Stimulated activated CD8-positive, alpha-beta memory T cell treated with anti-CD3 and anti-CD28 coated beads, Interleukin-2, amount 100 ng/mL, for 48 hours (primary cell): ENCODE measurements around the gene SV2B.

Experiments used
- DNase-seq, 2 donors: peaks; one replicate each; pipeline ENCODE4 v3.0.0-alpha.2; 2020; ENCODE audit warnings: low read depth in 2 of 2

Gene SV2B

DNA sequence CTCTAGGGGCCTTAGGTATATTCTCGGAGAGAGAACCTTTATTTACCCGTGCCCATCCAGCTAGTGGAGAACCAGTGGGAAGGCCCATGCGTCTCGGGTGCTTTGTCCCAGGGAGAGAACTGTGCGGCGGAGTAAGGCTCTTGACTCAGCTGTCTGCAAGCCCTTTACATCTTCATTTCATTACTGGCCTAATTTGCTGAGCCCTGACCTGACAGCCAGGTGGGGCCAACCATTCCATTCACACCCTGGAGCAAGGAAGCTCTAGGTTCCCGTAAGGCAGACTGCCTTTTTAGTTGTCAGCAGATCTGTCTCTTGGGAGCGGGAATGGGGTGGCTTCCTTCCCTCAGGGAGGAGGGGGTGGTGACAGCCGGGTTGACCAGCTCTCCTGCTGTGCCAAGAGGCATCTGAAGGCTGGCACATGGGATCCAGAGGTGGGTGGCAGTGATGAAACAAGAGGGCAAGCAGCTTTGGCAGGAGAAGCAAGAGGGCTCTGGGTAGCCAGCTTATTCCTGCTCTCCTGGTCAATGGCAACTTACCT, 36.4 kb downstream of the SV2B start:
- DNase-seq = no peak

DNA sequence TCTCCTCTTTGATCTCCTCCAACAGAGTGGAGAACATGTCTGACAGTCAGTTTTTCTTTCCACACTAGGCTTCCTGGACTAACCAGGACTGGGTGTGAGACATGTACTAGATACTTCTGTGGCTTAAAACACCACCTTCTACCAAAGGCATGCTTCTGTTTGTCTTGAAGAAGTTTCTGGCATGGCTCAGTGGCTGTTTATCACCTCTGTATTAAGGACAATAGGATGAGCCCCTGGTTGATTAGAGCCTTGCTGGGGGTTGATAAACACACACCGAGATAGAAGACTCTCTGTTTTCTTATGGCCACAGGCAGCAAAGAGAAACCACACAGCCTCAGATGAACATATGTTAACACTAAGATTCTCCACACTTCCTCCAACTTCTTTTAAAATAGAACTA, 40.5 kb downstream of the SV2B start:
- no peak for DNase-seq

- DNase-seq = no peak
Measured at GRCh38 chr15:91141097-91141496, 41.0 kb downstream of the SV2B start.

DNA sequence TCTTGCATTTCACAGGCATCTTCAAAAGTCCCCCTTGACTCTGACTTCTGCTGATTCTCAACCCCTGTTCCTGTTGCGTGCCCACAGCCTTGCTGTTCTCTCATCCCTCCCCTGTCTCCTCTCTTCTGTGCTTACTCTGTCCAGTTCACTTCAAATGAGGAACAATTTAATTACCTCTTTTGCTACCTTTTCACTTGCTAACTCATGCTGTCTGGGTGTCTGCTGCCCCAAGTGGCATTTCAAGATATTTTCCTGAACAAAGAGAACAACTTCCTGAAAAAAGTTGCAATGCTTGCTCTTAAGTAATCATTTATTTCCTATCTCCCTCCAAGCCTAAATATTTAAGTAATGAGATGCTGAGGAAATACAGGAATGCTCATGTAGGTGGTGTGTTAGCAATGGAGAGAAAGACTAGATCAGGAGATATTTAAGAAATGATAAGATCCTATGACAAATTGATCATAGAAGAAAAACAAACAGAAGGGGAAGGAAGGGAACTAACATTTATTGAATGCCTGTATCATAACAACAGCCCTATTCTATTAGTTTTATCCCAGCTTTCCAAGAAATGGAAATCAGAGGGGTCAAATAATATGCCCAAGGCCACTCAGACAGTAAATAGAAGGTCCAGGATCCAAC, 42.2 kb downstream of the SV2B start:
- DNase-seq = no peak

DNA sequence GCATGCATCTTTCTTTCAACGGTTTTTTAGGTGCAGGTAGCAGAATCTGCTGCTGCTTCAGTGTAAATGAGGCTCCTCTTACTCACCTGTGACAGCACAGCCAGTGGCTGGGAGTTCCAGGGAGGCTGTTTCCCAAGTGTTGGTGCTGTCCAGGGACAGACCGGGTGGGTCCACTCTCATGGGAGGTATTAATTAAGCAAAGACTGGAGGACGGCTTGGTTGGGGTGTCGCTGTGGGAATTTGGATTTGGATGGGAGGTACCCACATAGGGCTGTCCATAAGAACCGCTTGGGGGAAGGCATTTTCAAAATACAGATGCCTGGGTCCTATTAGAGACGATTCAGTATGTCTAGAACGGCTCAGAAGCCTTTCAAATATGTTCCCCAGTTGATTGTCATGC, 42.9 kb downstream of the SV2B start:
- no peak for DNase-seq

DNA sequence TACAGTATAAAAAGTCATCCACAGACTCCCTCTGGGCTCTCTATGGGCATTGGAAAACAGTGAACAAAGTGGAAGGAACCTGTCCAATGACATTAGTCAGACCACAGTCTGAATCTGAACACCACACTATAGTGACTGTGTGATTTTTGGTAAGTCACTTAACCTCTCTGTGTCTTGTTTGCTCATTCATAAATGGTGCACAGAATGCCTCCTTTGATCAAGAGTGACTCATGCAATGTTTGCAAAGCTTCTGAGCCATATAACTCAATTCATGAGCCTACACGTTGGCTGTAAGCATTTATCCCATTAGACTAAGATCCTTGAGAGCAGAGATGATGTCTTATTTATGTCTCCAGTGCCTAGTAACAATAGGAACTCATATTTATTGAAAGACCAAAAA, 46.7 kb downstream of the SV2B start:
- DNase-seq = no peak

DNA sequence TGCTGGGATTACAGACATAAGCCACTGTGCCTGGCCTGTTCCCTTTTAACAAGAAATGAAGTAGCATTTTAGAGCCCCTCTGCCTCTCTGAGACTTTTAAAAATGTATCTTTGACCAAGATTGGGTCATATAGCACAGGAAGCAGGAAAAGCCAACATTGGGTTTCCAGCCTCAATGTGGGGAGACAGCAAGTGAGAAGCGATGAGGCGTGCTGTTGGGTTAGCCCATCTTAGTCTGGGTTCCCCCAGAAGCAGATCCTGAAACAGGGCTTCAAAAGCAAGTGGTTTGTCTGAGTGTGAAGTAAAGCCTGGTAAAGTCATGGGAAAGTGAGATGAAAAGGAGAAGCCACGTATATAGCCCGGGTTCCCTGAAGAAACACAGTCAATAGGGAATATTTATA, 48.2 kb downstream of the SV2B start:
- no peak for DNase-seq

DNA sequence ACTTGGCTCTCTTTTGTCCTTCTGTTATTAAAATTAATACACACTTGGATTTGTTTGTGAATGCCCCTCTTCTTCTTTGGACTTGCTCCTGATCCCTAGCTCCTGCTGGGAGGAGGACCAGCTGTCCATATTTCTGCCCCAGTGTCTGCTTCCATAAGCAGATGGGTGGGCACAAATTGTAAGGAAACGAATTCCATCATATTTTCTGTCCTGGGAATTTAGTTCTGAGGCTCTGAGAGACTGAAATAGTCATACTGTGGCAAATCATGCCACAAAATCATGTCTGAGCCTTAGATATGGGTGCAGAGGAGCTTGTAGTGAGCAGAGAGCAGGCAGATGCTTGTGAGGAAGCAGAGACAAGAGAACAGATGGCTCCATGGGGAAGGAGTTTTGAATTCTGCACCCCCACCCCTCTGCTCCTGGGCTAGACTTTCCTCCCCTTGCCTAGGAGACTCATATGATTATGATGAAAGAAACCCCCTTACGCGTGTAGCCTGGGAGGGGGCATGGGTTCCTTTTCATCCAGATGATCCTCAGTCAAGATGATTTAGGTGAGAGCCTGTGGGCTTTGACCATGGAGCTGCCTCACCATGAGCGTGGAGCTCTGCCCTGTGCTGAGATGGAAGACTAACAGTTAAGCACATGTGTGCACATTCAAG, 50.6 kb downstream of the SV2B start:
- DNase-seq = no peak

- no peak for DNase-seq
Measured at GRCh38 chr15:91151781-91152563, 51.9 kb downstream of the SV2B start.

DNA sequence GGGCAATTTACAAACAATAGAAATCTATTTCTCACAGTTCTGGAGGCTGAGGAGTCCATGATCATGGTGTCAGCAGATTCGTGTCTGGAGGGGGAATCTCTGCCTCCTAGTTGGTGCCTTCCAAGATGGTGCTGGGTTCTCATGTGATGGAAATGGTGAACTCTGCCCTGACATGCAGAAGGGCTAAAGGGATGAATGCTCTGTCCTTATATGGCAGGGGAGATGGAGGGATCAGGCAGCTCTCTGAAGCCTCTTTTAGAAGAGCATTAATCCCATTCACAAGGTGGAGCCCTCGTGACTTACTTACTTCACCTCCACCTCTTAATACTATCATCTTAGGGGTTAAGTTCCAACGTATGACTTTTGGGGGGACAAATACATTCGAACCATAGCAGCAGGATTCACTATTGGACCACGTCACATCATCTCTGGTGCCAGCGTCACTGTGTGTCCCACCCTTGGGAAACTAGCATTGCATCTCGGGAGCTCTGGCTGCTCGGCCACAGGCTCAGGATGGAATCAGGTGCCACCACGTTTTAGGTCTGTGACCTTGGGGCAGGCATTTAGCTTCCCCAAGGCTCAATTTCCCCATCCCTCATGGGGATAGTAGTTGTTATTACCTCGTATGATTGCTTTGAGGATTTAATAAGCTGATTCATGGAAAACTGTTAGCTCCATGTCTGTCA, 53.0 kb downstream of the SV2B start:
- DNase-seq = no peak

DNA sequence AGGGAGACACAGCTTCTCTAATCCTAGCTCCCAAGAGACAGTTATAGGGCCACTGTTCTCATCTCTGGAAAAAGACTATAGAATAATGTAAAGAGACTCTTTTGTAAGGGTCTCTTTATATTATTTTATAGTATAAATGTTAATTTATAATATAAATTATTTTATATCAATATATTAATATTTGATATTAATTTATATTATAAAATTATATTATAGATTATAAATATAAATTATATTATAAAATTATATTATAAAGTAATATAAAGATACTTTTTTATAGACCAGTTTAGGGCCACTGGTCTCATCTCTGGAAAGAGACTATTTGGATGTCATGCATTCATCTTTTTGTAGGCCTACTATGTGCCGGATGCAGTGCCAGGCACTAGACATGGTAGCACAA, 53.9 kb downstream of the SV2B start:
- DNase-seq = no peak

DNA sequence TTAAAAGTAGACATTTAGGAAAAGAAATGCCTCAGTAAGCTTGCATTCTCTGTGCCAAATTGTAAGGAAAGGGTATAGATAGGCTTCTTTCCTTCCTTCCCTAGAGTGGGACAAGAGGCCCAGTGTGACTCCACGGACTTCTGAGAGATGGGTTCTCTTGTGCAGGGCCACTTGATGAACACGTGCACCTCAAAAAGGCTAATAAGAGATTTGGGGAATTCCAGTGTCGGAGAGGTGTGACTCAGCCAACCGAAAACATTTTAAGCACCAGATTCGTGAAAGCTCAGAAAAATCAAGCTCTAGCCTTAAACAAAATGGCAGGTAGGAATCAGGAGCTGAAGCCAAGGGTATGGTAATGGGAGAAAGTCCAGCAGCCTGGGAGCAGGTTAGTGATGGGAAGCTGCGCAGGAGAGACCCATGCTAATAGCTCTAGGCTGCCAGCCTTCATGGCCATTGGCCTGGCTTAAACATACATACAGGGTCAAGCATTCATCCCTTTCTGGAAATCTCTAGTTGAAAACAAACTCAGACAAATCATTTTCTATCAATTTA, 56.2 kb downstream of the SV2B start:
- DNase-seq = no peak

- no peak for DNase-seq
Measured at GRCh38 chr15:91158415-91159394, 58.6 kb downstream of the SV2B start.

DNA sequence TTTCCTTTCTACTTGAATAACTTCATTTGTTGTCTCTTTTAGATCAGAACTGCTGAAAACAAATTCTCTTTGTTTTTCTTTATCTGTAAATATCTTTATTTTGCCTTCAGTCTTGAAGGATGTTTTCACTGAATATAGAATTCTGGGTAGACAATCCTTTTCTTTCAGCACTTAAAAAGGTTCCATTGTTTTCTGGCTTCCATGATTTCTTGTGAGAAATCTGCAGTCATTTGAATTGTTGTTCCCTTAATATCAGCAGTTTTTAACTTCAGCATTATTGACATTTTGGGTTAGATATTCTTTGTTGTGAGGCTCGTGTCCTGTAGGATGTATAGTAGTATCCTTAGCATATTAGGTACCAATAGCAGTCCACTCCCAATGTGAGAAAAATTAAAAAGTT, 65.8 kb downstream of the SV2B start:
- no peak for DNase-seq

DNA sequence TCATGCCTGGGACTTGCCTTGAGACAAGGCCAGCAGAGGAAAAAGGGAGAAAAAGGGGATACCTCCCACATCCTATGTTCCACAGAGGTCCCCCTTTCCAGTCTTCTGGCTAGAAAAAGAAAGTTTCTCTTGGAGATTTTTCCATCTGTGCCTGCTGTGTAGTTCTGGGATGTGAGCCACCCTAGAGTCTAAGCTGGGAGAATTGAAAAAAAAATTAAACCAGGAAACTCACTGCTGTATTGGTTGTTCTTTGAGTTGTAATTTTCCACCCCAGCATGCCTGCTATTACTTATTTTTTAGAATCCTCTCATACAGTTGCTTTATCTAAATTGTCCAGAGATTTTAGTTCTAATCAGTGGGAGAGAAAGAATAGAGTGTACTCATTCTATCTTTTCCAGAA, 68.4 kb downstream of the SV2B start:
- no peak for DNase-seq

- DNase-seq = no peak
Measured at GRCh38 chr15:91171334-91171733, 71.3 kb downstream of the SV2B start.

GRCh38 chr15:91182101-91182500, 82.0 kb downstream of the SV2B start:
- DNase-seq = no peak

DNA sequence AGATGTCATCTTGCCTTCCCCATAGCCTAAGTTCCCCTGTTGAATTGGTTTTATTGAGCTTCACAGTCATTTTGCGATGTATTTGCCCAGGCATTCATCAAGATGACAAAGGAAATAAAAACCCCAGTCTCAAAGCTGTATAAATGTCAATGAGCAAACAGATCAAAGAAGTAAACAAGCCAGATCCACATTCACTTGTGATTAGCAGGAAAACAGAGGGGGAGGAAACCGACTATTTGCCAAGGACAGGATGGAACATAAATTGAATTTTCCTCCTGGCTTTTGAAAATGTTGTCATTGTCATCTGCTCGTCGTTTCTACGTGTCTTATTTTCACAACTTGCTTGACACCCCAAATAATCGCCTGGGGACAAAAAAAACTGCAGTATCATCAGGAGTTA, 83.5 kb downstream of the SV2B start:
- no peak for DNase-seq

GRCh38 chr15:91184441-91184840, 84.4 kb downstream of the SV2B start:
- no peak for DNase-seq

- DNase-seq = no peak
Measured at GRCh38 chr15:91186904-91187656, 87.0 kb downstream of the SV2B start.
